Brain pericyte (primary cell): ENCODE measurements around the gene SRD5A2.

ENCODE experiments used
- DNase-seq: peaks from one replicate; pipeline ENCODE4 v3.0.0-alpha.2; 2012; ENCODE audit warnings: low read depth, low spot score

Gene SRD5A2, protein sequence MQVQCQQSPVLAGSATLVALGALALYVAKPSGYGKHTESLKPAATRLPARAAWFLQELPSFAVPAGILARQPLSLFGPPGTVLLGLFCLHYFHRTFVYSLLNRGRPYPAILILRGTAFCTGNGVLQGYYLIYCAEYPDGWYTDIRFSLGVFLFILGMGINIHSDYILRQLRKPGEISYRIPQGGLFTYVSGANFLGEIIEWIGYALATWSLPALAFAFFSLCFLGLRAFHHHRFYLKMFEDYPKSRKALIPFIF

DNA sequence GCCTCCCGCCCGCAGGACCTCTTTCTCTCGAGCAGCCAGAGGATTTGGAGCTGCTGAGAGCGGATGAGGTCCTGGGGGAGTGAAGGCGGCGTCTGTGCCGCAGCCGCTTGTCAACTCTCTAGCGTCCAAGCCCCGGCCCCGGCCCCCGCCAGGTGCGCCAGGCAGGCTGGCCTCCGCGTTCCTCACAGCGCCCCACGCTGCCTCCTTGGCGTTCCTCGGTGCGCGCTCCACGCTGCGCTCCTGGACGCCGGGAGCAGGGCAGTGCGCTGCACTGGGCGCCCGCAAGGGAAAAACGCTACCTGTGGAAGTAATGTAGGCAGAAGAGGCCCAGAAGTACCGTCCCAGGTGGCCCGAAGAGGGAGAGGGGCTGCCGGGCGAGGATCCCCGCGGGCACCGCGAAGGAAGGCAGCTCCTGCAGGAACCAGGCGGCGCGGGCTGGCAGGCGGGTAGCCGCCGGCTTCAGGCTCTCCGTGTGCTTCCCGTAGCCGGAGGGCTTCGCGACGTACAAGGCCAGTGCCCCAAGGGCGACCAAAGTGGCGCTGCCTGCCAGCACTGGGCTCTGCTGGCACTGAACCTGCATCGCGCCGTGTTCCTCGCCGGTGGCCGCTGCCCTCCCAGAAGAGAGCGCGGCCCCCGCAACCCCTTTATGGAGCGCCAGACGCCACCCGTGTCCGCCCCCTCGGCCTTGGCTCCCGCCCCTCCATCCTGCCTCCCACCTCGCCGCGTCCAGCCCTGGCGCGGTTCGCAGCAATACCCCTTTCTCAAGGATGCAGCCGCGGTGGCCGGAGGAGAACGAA lies at the start of gene SRD5A2:
Gene SRD5A2 (minus strand): TSS at position 618 of the 797 bp plus-strand sequence. CDS start 38 bp downstream, at position 580.
- no peak for DNase-seq

DNA sequence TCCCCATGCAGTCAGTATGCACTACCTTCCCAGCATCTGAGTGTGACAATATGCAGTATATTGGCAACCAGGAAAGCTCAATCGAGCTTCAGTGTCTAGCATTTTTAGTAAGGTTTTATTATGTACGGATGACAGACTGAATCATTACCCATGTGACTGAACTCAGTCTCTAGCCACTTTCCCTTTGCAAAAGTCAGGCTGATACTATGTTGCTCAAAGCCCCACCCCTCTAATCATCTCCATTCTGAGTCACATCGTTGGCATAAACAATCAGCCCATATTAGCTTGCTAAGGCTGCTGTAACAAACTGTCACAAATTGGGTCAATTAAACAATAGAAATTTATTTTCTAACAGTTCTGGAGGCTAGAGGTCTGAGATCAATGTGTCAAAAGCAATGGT lies 25.8 kb upstream of the SRD5A2 start:
- DNase-seq = no peak

DNA sequence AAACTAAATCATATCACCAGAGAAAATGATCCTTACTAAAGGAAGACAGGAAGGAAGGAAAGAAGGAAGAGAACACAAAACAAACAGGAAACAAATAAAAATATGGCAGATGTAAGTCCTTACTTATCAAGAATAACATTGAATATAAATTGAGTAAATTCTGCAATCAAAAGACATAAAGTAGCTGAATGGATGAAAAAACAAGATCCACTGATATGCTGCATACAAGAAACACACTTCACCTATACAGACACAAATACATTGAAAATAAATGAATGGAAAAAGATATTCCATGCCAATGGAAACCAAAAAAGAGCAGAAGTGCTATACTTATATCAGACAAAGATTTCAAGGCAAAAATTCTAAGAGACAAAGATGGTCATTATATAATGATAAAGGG lies 18.0 kb upstream of the SRD5A2 start:
- DNase-seq = no peak

DNA sequence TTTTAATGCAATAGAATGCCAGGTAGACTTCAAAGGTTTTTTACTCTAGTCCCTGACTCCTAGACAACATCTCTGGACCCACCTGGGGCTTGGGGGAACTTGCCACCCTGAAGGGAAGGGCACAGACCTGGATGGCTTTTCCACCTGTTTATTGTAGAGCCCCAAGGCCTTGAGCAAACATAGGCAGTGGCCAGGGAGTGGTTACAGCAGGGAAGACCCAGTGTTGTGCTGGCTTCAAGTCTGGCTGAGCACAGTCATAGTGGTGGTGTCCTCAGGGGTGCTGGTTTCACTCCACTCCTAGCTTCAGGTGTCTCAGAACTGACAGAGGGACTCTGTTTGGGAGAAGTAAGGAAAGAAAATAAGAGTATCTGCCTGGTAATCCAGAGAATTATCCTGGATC lies 5.5 kb upstream of the SRD5A2 start:
- DNase-seq = no peak

DNA sequence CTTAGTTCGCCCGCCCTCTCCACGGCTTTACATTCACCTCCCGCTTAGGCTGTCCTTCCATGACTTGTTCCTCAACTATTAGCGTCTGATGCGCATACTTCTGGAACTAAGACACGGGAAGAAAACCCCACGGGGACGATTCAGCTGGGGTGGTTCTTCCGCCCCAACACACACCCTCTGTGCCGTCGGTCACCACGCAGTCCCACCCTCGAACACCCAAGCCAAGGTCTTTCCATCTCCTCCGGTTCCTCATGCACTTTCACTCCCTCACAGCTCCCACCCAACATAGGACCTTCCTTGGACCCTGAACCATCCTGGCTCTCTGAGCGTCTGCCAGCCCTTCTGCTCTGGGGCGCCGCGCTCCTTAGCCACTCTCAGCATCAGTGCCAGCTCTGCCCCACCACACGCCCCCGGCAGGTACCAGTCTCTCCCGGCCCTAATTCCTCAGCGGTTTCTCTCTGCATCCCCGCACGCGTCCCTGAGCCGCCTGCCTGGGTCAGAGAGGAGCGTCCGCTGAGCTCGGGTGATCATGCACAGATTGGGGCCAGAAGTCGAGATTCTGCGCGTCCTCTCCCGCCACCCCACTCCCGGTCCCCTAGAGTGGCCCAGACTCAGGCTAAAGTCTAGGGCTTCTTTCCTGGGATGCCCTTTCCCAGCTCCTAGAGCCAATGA lies 522 bp upstream of the SRD5A2 start:
- DNase-seq = no peak

DNA sequence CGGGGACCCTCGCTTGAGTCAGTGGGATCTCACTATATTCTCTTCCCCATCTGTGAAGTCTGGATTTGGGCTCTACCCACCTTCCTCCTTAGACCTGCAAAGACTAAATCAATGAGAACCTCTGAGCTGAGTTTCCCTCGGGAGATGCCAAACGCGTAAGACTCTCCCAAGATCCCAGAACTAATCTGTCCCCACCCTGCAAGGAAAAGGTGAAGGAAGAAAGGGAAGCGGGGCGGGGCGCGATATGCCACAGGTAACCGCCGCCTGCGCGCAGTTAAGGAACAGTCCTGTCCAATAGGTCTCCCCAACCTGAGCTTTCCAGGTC lies 780 bp downstream of the SRD5A2 start:
- no peak for DNase-seq

DNA sequence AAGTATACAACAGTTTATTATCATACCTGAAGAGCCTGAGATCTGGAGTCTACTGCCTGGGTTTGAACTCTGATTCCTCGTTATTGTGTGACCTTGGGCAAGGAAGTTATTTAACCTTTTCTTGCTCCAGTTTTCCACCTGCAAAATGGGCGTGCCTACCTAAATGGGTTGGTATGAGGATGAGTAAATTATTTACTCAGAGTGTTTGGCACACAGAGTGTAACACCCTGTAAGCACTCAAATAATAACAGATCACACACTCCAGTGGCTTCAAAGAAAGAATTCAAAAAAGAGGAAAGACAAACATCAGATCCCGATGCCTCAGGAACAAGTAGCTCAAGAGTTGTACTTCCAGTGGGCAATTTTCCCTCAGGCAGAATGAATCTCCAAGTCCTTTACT lies 2.4 kb downstream of the SRD5A2 start:
- DNase-seq = no peak

DNA sequence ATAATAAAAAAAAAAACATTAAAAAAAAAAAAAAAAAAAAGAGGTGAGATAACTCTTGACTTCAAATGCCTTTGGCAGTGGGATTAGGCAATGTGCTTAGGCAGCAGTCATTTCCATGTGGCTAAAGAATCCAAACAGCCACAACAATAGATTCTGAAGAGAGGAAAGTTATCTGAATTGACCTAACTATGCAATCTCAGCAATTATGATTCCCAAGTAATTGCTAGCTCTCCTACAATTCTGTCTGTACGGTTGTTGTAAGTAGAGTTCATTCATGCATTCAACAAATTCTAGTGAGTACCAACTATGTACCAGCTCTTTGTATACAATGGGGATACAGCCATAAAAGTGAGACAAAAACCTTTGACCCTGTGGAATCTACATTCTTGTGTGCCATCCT lies 3.6 kb downstream of the SRD5A2 start:
- no peak for DNase-seq

DNA sequence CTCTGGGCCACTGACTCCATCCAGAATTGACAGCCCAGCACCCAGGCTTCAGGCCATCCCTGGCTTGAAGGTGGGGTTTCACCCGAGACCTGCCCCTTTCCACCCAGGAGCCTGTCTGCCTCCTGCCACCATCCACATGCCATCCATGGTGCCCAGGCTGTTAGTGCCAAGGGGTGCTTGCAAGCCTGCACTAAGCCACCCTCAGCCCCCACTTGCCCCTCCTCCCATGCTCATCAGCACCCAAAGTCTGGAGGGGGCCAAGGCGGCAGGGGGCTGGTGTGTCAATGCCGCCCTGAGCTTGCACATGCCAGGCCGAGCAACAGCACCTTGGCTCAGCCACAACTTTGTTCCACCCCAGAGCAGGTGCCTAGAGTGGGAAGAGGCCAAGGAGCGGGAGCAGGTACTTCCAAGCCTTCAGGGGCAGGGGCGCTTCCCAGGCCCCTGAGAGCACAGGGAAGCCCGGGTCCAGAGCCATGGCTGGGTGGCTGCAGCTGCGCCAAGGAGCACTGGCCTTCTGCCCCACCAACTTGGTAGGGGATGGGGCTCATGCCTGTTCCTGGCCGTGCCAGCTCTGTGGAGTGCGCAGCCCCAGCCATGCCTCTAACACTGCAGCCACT lies 12.0 kb downstream of the SRD5A2 start:
- no peak for DNase-seq

DNA sequence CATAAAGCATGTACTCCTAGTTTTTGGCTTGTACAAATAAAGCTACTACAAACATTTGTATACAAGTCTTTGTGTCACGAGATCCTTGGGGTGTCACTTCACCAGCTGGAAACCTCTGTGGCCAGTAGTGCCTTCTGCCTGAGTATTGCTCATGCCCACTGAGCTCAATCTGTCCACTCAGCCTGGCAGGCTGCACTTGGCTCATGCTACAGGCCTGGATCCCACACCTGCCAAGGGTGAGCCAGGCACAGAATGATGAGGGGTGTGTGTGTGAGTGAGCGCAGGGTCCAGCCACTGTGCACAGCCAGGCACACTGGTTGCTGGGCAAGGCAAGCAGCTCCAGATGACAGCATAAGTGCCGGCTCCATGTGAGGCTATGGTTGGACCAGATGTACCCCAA lies 13.1 kb downstream of the SRD5A2 start:
- no peak for DNase-seq

DNA sequence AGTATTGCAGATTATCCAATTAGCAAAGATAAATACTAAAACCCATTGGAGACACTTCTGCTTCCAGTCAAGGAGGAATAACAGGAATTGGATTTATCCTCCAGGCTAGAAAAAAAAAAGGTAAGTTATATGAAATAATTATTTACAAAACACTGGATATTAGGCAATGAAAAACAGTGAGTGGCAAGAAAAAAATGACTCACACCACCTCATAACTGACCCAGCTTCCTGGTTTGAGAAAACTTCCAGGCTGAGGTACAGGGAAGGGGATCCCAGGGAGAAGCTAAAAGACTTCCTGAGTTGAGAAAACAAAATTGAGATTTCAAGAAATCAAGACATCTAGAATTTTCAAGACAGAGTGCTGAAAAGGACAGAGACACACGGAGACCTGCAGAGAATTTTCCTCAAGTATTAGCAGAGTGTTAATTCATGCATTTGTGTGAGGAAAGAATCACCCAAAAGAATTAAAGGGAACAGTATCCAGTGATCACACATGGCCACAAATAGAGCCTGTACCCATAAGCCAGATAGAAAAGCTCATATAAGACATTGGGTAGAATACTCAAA lies 17.4 kb downstream of the SRD5A2 start:
- DNase-seq = no peak

DNA sequence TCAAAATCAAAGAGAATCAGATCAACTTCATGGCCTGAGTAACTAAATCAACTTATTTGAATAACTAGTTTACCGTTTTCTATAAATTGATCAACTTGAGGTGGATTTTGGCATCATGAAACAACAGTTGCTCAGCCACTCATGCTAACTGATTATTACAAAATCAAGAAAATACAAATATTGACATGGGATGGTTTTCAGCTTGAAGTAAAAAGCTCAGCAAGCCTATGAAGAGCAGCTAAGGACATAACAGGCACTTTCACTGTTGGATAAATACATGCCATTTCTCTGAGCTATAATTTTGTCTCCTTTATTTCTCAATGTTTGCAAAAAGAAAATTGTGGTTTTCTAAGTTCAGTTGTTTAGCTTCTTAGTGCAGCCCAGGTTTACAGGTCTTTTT lies 18.9 kb downstream of the SRD5A2 start:
- no peak for DNase-seq

DNA sequence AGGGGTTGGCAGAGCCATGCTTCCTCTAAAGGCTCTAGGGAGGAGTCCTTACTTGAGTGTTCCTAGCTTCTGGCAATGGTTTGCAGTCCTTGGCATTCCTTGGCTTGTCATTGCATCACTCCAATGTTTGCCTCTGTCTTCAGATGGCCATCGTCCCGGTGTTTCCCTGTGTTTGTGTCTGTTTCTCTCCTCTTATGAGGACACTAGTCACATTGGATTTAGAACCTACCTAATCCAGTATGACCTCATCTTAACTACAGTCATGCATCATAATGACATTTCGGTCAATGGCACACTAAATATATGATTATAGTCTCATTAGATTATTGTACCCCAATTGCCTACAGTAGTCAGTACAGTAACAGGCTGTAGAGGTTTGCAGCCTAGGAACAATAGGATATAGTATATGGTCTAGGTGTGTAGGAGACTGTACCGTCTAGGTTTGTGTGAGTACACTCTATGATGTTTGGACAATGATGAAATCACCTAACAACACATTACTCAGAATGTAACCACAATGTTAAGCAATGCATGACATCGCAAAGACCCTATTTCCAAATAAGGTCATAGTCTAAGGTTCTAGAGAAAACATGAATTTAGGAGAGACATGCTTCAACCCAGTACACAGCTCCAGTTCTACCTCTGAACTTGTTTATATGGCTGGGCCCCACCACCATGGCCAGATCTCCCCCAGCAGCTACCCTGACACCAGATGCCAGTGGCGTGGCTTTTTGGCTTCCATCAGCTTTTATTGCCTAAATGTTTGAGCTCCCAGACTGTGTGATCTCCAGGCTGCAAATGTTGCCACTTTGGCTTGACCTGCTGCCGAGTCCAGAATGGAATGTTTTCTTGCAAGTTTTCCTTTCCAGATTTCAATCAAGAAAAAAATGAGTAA lies 22.1 kb downstream of the SRD5A2 start:
- no peak for DNase-seq

DNA sequence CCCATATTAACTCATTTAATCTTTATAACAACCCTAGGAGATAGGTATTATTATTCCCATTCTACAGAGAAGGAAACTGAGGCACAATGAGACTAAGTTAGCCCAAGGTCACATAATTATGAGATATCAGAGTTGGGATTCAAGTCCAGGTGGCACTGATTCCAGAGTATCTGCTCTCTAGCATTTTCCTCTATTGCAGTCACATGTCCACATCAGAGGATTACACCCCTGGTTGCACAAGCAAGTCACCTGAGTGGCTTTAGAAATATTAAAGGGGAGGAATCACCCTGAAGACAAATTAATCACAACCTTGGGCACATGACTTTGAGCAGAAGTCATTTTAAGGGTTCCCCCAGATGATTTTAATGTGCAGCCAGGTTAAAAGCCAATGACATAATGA lies 23.8 kb downstream of the SRD5A2 start:
- DNase-seq = no peak

DNA sequence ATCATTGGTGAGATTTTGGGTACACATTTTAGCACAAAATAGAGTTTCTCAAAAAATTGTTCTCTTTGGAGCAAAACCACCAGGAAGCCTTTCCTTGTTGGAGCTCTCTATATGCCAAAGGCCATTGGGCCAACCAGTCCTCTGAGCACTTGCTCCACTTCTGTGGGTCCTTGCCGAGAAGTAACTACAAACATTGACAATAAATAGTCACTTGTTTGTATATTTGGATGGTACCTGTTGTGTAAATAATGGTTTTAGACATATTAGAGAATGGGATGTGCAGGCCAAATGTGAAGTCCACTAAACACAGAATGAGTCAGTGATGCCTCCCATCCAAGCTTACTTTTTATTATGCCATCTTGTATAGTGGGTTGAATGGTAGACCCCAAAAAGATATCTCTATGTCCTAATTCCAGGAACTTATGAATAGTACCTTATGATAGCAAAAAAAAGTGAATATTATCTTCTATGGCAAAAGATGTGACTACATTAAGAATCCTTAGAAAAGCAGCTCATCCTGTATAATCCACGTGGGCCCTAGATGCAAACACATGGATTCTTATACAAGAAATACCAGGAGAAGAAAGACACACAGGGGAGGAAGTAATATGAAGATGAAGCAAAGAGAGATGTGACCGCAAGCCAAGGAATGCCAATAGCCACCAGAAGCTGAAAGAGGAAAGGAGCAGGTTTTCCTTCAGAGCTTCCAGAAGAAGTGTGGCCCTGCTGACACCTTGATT lies 24.6 kb downstream of the SRD5A2 start:
- DNase-seq = no peak

DNA sequence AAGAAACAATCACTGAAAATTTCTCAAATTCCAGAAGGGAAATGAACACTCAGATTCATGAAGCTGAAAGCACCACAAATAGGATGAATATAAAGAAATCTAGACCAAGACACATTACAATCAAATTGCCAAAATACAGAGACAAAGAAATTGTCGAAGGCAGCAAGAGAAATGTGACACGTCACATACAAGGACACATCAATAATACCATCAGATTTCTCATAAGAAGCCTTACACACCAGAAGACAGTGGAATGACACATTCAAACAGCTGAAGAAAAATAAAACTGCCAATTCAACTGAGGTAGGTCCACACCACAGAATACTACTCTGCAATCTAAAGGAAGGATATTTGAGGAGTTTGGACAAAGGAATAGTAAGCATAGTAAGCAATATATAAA lies 27.4 kb downstream of the SRD5A2 start:
- DNase-seq = no peak

DNA sequence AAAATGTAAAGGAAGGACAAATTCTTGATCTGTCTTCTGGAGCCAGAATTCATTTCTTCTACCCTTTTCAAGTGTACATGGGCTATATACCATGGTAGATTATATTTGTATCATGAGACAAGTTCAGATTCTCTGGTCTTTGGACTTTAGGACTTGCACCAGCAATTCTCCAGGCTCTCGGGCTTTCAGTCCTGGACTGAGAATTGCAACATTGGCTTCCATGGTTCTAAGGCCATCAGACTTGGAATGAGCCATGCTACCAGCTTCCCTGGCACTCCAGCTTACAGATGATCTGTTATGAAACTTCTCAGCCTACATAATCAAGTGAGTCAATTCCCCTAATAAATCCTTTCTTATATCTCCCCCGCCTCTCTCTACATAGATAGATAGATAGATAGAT lies 33.3 kb downstream of the SRD5A2 start:
- DNase-seq = no peak

DNA sequence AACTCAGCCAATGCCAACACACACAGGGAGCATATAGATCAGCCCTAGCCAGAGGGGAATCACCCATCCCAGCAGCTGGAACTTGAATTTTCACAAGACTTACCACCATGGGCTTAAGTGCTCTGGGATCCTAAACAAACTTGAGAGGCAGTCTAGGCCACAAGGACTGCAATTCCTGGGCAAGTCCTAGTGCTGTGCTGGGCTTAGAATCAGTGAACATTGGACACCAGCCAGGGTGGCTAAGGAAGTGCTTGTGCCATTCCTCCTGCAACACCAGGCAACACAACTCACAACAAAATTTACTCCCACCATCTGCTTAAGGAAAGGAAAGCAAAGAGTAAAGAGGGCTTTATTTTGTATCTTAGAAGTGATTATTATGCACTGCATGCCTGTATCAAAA lies 38.9 kb downstream of the SRD5A2 start:
- DNase-seq = no peak

DNA sequence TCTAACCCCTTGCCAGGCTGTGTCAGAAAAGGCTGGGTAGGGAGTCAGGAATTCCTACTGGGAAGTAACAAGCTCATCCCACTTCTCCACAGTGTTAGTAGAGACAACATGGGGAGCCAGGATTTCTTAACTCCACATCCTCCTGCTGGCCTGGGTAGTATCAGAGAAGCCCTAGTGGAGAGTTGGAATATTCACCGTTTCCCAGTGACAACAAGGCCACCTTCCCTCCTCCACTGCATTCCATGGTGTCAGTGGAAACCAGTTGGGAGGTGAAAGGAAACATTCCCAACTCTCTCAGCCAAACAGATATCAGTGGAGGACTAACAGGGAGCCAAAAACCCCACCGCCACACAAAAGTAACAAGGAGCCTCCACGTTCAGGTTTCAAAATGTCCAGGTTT lies 41.2 kb downstream of the SRD5A2 start:
- DNase-seq = no peak

DNA sequence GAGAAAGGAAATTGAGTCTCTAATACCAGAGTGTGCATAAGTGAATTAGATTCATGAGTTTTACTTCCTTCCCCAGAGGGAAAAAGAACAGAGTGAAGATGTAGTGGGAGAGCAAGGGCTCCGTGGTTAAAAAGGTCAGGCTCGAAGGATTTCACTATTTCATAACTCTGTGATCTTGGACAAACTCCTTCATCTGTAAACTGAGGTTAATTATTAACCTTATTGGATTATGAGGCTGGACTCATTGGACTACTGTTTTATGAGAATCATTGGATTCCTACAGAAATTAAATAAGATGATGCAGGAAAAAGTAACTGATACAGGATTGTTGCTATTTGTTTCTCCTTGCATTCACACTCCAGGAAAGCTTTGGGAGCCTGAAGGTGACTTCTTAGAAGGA lies 45.0 kb downstream of the SRD5A2 start:
- DNase-seq = no peak

DNA sequence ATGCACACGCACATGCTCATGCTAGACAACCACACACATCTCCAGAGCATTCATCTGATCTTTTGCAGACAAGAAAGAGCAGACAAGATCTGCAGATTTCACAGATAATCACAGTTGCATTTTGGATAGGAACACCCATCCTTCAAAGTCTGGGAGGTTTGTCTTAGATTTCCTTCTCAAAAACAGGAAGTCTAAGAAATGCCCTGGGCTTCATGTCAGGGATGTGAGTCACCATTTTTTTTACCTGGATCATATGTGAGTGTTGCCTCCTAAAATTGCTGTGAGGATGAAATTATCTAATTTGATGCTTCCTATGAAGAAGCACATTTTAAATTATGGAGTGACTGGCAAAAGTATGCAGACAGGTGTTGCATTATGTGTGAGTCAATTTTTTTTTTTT lies 46.1 kb downstream of the SRD5A2 start:
- no peak for DNase-seq
